GM20000 (cell line): ENCODE data around the gene RPL36A.
A peak's percentile ranks its signal among the peaks of the same experiment; 100 is the strongest.

Source experiments
- DNase-seq: peaks from one replicate; pipeline ENCODE4 v3.0.0; 2012; ENCODE audit warnings: low spot score
- CTCF ChIP-seq: IDR thresholded peaks from 2 replicates; pipeline ENCODE4 v1.5.1; 2012; ENCODE audit warnings: mild to moderate bottlenecking, control low read depth; ENCODE audit errors: extremely low read depth, missing control alignments

Gene RPL36A

DNA sequence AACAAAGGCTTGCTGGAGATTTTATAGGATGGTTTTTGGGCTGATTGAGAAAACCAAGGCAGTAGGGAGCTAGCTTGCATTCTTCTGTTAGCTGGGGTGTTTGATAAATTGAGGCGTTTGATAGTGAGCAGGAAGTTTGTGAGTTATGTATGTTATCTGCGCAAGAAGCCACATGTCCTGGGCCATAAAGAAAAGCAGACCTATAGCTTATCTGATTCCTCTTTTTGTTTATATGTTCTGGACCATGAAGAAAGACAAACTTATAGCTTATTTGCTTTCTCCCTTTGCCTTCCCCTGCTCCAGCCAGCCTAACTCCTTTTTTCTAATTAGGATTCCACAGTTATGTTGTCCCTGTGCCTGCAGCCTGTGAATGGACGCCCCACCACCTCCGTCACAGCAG lies 26.4 kb downstream of the RPL36A start:
- no peak for DNase-seq
- no peak for TF ChIP-seq CTCF

DNA sequence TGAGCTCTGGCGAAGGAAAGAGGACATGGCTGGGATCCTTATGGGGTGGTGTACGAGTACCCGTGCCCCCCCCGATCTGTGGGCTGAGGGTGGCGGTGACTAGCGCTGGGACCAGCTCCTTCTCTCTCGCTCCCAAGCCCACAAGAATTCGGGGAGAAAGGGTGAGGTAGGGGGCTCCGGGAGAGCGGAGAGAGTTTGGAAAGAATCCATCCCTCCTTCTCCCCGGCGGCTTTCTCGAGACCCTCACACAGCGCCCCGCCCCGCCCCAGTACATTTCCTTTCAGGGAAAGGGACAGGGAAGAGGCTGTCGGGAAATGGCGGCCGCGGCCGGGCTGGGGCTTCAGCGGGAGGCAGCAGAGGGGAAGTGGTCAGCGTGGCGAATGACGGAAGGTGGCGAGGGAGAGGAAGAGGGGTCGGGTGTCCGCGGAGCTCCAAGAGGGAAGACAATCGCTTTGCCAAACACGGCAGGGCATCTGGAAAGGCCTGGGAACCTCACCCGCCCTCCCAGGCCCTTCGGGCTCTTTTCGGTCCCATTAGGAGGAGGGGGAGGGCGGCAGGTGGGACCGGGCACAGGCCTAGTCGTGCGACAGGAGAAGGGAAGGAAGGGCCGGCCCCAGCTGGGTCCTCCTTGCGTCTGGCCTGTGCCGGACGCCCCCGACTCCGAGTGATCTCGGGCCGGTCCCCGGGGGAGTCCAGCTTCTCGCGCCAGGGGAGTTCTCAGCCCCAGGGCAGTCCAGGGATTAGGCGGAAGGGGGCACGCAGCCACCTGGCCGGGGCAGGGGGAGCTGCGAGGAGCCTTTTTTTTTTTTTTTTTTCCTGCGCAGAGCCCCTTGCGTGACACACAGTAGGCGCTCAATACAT lies 27.4 kb downstream of the RPL36A start:
- peak; percentile 26 for DNase-seq
- no peak for TF ChIP-seq CTCF

- DNase-seq, result no peak
These were observed 28.7 kb downstream of the RPL36A start for GRCh38 chrX:101419489-101419888.

GRCh38 chrX:101427954-101428353 lies 37.1 kb downstream of the RPL36A start:
- TF ChIP-seq CTCF, result no peak
- no peak for DNase-seq

More at GRCh38 chrX:101419489-101419888, 28.7 kb downstream of the RPL36A start:
- no peak for TF ChIP-seq CTCF

DNA sequence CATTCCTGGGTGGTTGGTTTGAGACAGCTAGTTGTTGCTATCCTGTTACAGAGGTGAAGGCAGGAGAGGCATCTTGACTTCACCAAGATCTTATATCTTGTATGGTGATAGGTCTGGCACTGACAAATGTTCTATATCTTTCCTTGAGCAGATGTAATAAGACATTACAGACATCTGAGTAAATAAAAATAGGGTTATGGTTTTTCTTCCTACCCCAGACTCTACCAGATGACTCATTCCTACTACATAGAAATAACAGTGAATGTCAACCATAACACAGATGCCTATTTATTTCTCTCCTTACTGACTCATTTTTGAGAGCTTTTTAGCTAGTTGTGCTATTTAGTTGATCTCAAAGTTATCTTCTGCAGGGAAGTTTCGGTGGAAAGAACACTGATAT lies 39.1 kb downstream of the RPL36A start:
- TF ChIP-seq CTCF, result no peak
- peak; percentile 3 for DNase-seq

GRCh38 chrX:101430457-101431078 lies 39.8 kb downstream of the RPL36A start:
- DNase-seq, result peak; percentile 7
- TF ChIP-seq CTCF, result no peak

GRCh38 chrX:101442085-101442484 lies 51.3 kb downstream of the RPL36A start:
- no peak for TF ChIP-seq CTCF
- no peak for DNase-seq
